Right atrium auricular region (tissue), 2 donors: Measurements from ENCODE around the gene PPP1R18. TPM values are rescaled to one million over a fixed set of nuclear protein-coding genes. Genes with fewer than 3 reads are reported as not detected.
A peak's percentile ranks its signal among the peaks of the same experiment; 100 is the strongest.

ENCODE experiments used
- DNase-seq: peaks from one replicate; pipeline ENCODE4 v3.0.0-alpha.2; 2019; ENCODE audit warnings: low spot score
- H3K27ac ChIP-seq, 2 donors: fragments of 200-600 bp; sonication (generic); 1 replicate in 1 of 2; 2 replicates in 1 of 2; pipeline ENCODE4 v1.5.1; 2016 to 2019
- H3K27me3 ChIP-seq, 2 donors: fragments of 200-600 bp; sonication (generic); one replicate each; pipeline versions ENCODE4 v1.5.1 to v1.6.0; 2017 to 2019
- H3K36me3 ChIP-seq: fragments of 200-600 bp; sonication (generic); one replicate; pipeline ENCODE4 v1.5.1; 2016
- H3K4me1 ChIP-seq, 2 donors: fragments of 200-600 bp; sonication (generic); one replicate each; pipeline versions ENCODE4 v1.5.1 to v1.6.0; 2017 to 2019
- H3K4me3 ChIP-seq, 2 donors: fragments of 200-600 bp; sonication (generic); 1 replicate in 1 of 2; 2 replicates in 1 of 2; pipeline ENCODE4 v1.5.1; 2017 to 2019; ENCODE audit warnings: mild to moderate bottlenecking in 1 of 2, moderate library complexity in 1 of 2
- H3K9me3 ChIP-seq, 2 donors: fragments of 200-600 bp; sonication (generic); one replicate each; pipeline ENCODE4 v1.5.1; 2019
- total RNA-seq, 2 donors: library from RNA; depleted of rRNA; stranded (reverse); fragments of >200 nt; gene quantifications; one replicate each; pipeline ENCODE4 v1.1.0, GENCODE V29; 2016
- TF ChIP-seq, protein P1 (sequence below), 2 donors: fragments of 200-600 bp; sonication (generic); IDR thresholded peaks; one replicate each; pipeline ENCODE4 v1.5.1; 2019; ENCODE audit warnings: antibody characterized with exemption in 2 of 2

The PPP1R18 gene
- total RNA-seq, 2 donors from 2014 or later: 17.5 to 33.2 TPM

DNA sequence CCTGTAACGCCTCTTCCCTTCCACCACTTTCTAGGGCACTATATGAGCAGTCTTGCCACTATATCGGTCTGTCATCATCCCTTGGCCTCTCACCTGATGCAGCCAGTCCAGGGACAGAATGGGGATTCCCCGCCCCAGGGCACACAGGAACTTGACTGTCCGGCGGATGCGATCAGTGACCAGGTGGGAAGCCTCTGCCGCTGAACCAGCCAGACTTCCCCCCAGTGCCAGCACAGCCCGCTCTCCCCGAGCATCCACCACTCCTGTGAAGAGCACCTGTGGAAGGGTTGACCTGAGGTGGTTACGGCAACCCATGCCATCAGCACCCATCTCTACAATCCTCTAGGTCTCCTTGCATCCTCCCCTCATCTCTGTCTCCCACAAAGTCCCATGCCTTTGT lies 16.6 kb upstream of the PPP1R18 start:
- no peak overlapping the region for H3K4me3 ChIP-seq
- H3K27ac ChIP-seq: no peak overlapping the region
- DNase-seq: no peak
- H3K27me3 ChIP-seq: no peaks in the 10 kb centered on the region
- H3K4me1 ChIP-seq: peaks cover 0 to 15% of the 10 kb centered on the region in 2 donors
- TF ChIP-seq, protein P1, sequence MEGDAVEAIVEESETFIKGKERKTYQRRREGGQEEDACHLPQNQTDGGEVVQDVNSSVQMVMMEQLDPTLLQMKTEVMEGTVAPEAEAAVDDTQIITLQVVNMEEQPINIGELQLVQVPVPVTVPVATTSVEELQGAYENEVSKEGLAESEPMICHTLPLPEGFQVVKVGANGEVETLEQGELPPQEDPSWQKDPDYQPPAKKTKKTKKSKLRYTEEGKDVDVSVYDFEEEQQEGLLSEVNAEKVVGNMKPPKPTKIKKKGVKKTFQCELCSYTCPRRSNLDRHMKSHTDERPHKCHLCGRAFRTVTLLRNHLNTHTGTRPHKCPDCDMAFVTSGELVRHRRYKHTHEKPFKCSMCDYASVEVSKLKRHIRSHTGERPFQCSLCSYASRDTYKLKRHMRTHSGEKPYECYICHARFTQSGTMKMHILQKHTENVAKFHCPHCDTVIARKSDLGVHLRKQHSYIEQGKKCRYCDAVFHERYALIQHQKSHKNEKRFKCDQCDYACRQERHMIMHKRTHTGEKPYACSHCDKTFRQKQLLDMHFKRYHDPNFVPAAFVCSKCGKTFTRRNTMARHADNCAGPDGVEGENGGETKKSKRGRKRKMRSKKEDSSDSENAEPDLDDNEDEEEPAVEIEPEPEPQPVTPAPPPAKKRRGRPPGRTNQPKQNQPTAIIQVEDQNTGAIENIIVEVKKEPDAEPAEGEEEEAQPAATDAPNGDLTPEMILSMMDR (IDR thresholded peaks at IDR 0.05): no peak
- no peaks in the 10 kb centered on the region for H3K9me3 ChIP-seq
- H3K36me3 ChIP-seq: peaks cover 20% of the 10 kb centered on the region

DNA sequence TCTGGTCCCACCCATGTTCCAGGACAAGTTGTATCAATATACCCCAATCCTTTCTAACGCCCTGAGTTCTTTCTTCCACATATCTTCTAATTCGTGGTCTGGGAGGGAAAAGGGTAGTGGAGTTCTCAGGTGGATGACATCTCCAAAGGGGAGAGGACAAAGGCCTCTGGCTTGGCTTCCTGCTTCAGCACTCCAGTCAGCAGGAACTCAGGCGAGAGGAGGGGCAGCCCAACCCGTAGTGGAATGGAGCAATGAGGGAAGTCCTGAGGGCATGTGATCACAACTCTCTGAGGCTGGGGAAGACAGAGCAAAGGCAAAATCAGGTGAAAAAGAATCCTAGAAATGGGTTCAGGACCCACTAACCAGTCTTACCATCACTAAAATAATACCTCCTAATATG lies 13.9 kb upstream of the PPP1R18 start:
- H3K4me1 ChIP-seq: peaks cover 0 to 8% of the 10 kb centered on the region in 2 donors
- peaks cover 12% of the 10 kb centered on the region for H3K36me3 ChIP-seq
- no peaks in the 10 kb centered on the region for H3K27me3 ChIP-seq
- H3K9me3 ChIP-seq: no peaks in the 10 kb centered on the region
- no peak overlapping the region for H3K4me3 ChIP-seq
- TF ChIP-seq, protein P1 (IDR thresholded peaks at IDR 0.05): no peak
- no peak for DNase-seq
- peak overlapping the region; percentile 51 to 73 for H3K27ac ChIP-seq

DNA sequence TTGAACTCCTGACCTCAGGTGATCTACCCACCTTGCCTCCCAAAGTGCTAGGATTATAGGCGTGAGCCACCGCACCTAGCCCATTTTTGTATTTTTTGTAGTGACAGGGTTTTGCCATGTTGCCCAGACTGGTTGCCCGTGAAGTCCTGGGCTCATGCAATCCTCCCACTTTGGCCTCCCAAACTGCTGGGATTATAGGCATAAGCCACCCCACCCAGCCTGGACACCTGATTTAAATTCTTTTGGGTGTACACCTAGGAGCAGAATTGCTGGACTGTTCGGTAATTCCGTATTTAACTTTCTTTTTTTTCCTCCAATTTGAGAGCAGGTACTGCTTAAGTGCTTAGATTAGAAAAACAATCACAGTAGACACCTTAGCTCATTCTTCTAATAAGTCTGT lies 10.0 kb upstream of the PPP1R18 start:
- Histone ChIP-seq H3K4me3 (no peak overlapping the region), H3K27me3 (no peaks in the 10 kb centered on the region), H3K9me3 (no peaks in the 10 kb centered on the region), H3K4me1 (peaks cover 0 to 8% of the 10 kb centered on the region in 2 donors), H3K27ac (no peak overlapping the region), H3K36me3 (no peaks in the 10 kb centered on the region)
- TF ChIP-seq, protein P1 (IDR thresholded peaks at IDR 0.05): no peak
- no peak for DNase-seq

DNA sequence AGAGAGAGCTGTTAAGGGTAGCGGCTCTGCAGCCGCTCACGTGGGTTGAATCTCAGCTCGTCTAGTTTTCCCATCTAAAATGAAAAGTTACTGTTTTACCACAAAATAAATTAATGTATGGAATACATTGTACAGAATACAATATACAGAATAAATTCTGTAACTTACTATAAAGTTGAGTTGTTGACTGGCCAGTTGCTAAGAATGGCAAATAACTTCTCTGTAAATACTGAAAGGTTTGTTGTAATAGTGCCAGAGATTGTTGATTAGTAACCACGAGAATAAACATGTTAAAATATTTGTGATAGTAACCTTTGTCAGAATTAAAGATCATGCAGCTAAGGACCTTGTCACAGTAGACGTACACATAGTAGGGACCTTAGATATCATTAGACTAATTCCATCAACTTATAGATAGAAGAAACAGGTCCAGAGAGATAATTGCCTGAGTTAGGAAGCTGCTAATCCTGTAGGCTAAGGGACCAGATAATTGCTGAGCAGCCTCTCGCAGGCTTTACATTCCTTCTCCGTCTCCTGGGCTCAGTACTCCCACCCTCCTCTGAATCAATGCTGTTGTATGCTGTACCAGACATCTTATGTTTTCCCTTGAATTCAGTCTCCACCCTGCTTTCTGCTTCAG lies 4.9 kb upstream of the PPP1R18 start:
- TF ChIP-seq, protein P1 (IDR thresholded peaks at IDR 0.05): no peak
- no peak for DNase-seq
- peaks cover 0 to 38% of the 10 kb centered on the region in 2 donors for H3K4me1 ChIP-seq
- no peaks in the 10 kb centered on the region for H3K9me3 ChIP-seq
- H3K36me3 ChIP-seq: no peaks in the 10 kb centered on the region
- H3K27ac ChIP-seq: peak overlapping the region; percentile 86 to 90
- peak overlapping the region; percentile 60 to 67 for H3K4me3 ChIP-seq
- no peaks in the 10 kb centered on the region for H3K27me3 ChIP-seq

DNA sequence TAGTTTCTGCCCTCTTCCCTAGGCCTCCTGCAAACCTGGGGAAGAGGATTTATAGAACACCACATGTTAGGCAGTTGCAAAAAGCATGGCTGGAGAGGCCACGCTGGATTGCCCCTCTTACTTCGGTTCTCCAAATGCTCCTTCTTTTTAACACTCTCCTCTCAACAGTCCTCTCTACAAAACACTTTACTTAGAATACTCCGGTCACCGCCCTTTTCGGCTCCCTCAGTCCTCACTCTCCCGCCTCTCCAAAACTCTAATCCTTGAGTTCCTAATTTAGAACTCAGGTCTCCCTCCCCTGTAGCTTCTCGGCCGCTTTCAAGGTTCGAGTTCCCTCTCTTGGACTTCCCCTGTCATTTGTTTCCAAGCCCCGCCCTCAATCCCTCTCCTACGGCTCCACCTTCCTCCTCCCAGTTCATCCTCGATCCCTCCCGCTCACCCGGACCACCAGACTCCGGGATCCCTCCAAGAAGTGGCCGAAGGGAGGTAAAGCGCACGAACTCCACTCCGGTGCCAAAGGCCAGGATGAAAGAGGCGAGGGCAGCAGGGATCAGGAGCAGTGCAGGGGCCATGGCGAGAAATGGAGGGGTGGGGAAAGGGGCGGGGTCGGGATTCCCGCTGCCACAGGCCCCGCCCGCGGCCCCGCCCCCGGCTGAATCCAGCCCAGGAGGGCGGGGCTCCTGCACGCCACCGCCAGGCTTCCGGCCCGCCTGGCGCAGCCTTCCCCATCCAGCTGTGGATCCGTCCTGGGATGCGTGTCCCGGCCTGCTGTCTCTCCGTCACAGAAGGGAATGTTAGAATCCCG lies 4.2 kb upstream of the PPP1R18 start, which contains the start of gene NRM:
NRM (minus strand) TSS at position 582 of the 805 bp plus-strand sequence; CDS start at position 572, 10 bp downstream.
- Histone ChIP-seq H3K27ac (peak within 1 kb of the TSS; percentile 86 to 90), H3K4me3 (peak within 1 kb of the TSS; percentile 60 to 67), H3K36me3 (no peaks in the 10 kb centered on the region), H3K9me3 (no peaks in the 10 kb centered on the region), H3K4me1 (peaks cover 0 to 45% of the 10 kb centered on the region in 2 donors), H3K27me3 (no peaks in the 10 kb centered on the region)
- DNase-seq: peak; percentile 89
- TF ChIP-seq, protein P1 (IDR thresholded peaks at IDR 0.05): no peak
